Mammary epithelial cell (primary cell): ENCODE data around the gene FBXO44.

ENCODE experiments used
- CTCF ChIP-seq, 2 donors: IDR thresholded peaks in 1 of 2; conservative IDR thresholded peaks in 1 of 2; 2 replicates each; pipeline ENCODE4 v1.5.1; 2011 to 2012; ENCODE audit warnings: inconsistent platforms in 2 of 2, low read length in 2 of 2, mild to moderate bottlenecking in 2 of 2, control low read depth in 1 of 2, low read depth in 1 of 2; ENCODE audit not compliant: insufficient read depth in 1 of 2; ENCODE audit errors: extremely low read depth in 1 of 2
- EZH2 ChIP-seq: IDR thresholded peaks from 2 replicates; pipeline ENCODE4 v1.6.1; 2012; ENCODE audit warnings: low read length, inconsistent platforms, borderline replicate concordance

- TF ChIP-seq CTCF (conservative IDR thresholded peaks at IDR 0.05 in 1 of 2, IDR thresholded peaks at IDR 0.05 in 1 of 2; ENCODE audit: extremely low read depth in 1 of 2, insufficient read depth in 1 of 2, low read depth in 1 of 2, low read length in 2 of 2) (no peak), EZH2 (no peak)
Observed at GRCh38 chr1:11707621-11708276, 53.1 kb downstream of the FBXO44 start.
